ENCODE measurements around the gene DIRAS1. TPM values are rescaled to one million over a fixed set of nuclear protein-coding genes. Genes with fewer than 3 reads are reported as not detected.
"Not testable (repeated sequence)": the region's sequence is repeated elsewhere in the genome, so short reads cannot be mapped to it uniquely, and the experiment has no call there.

DIRAS1 gene
- total RNA-seq, 2 donors from 2014 or later, result 3.8 to 24.6 TPM

- Histone ChIP-seq H3K27ac (no peak overlapping the region), H3K4me1 (replicated peaks) (no peaks in the 10 kb centered on the region), H3K4me3 (no peak overlapping the region), H3K9me3 (no peaks in the 10 kb centered on the region), H3K36me3 (no peaks in the 10 kb centered on the region), H3K27me3 (replicated peaks; ENCODE audit: insufficient read depth) (no peaks in the 10 kb centered on the region)
- WGBS, result 82% methylated on average over 10 of the region's 16 CpGs
- intact Hi-C loops (cut with DNase I), result no loop called here
- TF ChIP-seq POLR2AphosphoS5 (IDR thresholded peaks at IDR 0.05) (no peak), POLR2A (IDR thresholded peaks at IDR 0.05) (no peak), CTCF (IDR thresholded peaks at IDR 0.05) (no peak)
- DNase-seq (ENCODE audit: low spot score), result no peak
These were observed 51.0 kb downstream of the DIRAS1 start for GRCh38 chr19:2670217-2670616.

- H3K27ac ChIP-seq, result no peak overlapping the region
- 88% methylated on average over 15 of the region's 15 CpGs for WGBS
- intact Hi-C loops (cut with DNase I), result no loop called here
- no peak for DNase-seq (ENCODE audit: low spot score)
- H3K4me3 ChIP-seq, result no peak overlapping the region
- no peaks in the 10 kb centered on the region for H3K27me3 ChIP-seq (replicated peaks; ENCODE audit: insufficient read depth)
- H3K36me3 ChIP-seq, result no peaks in the 10 kb centered on the region
- TF ChIP-seq CTCF (IDR thresholded peaks at IDR 0.05), result no peak
- H3K4me1 ChIP-seq (replicated peaks), result no peaks in the 10 kb centered on the region
- H3K9me3 ChIP-seq, result no peaks in the 10 kb centered on the region
These were observed 52.9 kb downstream of the DIRAS1 start for GRCh38 chr19:2668175-2668763.

- H3K36me3 ChIP-seq; H3K4me1 ChIP-seq (replicated peaks); DNase-seq (ENCODE audit: low spot score); H3K27me3 ChIP-seq (replicated peaks; ENCODE audit: insufficient read depth); H3K4me3 ChIP-seq; H3K9me3 ChIP-seq; intact Hi-C loops (cut with DNase I); H3K27ac ChIP-seq: not testable (repeated sequence)
- 92% methylated on average over 10 of the region's 10 CpGs for WGBS
These were observed 53.8 kb downstream of the DIRAS1 start for GRCh38 chr19:2667349-2667748.

- Histone ChIP-seq H3K27me3 (replicated peaks; ENCODE audit: insufficient read depth) (no peaks in the 10 kb centered on the region), H3K4me3 (no peak overlapping the region), H3K9me3 (no peaks in the 10 kb centered on the region), H3K4me1 (replicated peaks) (no peaks in the 10 kb centered on the region), H3K27ac (no peak overlapping the region), H3K36me3 (no peaks in the 10 kb centered on the region)
- 77% methylated on average over 9 of the region's 9 CpGs for WGBS
- intact Hi-C loops (cut with DNase I), result no loop called here
- no peak for TF ChIP-seq POLR2AphosphoS5 (IDR thresholded peaks at IDR 0.05)
- no peak for TF ChIP-seq POLR2A (IDR thresholded peaks at IDR 0.05)
- no peak for TF ChIP-seq CTCF (IDR thresholded peaks at IDR 0.05)
- no peak for DNase-seq (ENCODE audit: low spot score)
These were observed 54.7 kb downstream of the DIRAS1 start for GRCh38 chr19:2666344-2666994.

GRCh38 chr19:2665103-2665502 is 56.1 kb downstream of the DIRAS1 start:
- no peak overlapping the region for H3K4me3 ChIP-seq
- no peaks in the 10 kb centered on the region for H3K4me1 ChIP-seq (replicated peaks)
- DNase-seq (ENCODE audit: low spot score), result no peak
- TF ChIP-seq CTCF (IDR thresholded peaks at IDR 0.05) (no peak), POLR2AphosphoS5 (IDR thresholded peaks at IDR 0.05) (no peak), POLR2A (IDR thresholded peaks at IDR 0.05) (no peak)
- no peak overlapping the region for H3K27ac ChIP-seq
- H3K9me3 ChIP-seq, result no peaks in the 10 kb centered on the region
- no peaks in the 10 kb centered on the region for H3K36me3 ChIP-seq
- intact Hi-C loops (cut with DNase I), result no loop called here
- WGBS, result 94% methylated on average over 11 of the region's 11 CpGs
- H3K27me3 ChIP-seq (replicated peaks; ENCODE audit: insufficient read depth), result no peaks in the 10 kb centered on the region

Other genes starting within 250 kb of the DIRAS1 start
- 10 to 100 TPM; 90.7 to 94.6 TPM for gene GADD45B, start 245.2 kb downstream of the DIRAS1 start, total RNA-seq
- 10 to 100 TPM in 1 of 2 donors, 1 to 10 TPM in 1; 8.7 to 22.9 TPM for gene GNG7, start 18.7 kb downstream of the DIRAS1 start, total RNA-seq
- gene SLC39A3, start 18.6 kb upstream of the DIRAS1 start, total RNA-seq, result 10 to 100 TPM; 46.6 to 67.9 TPM
- gene SGTA, start 61.9 kb upstream of the DIRAS1 start, total RNA-seq, result 10 to 100 TPM; 72.4 to 87.9 TPM
- gene THOP1, start 64.1 kb upstream of the DIRAS1 start, total RNA-seq, result 100 to 1,000 TPM; 119 to 132 TPM
- gene ZNF554, start 98.5 kb upstream of the DIRAS1 start, total RNA-seq, result 1 to 10 TPM; 4.4 to 8.6 TPM
- 1 to 10 TPM; 5.0 to 6.9 TPM for gene ZNF555, start 120.1 kb upstream of the DIRAS1 start, total RNA-seq
- under 1 TPM in 1 of 2 donors, not detected in 1; 0.28 TPM for gene ZNF556, start 146.0 kb upstream of the DIRAS1 start, total RNA-seq
- 10 to 100 TPM in 1 of 2 donors, 1 to 10 TPM in 1; 4.8 to 10.7 TPM for gene ZNF57, start 179.6 kb upstream of the DIRAS1 start, total RNA-seq
- 1 to 10 TPM; 2.8 to 6.6 TPM for gene ZNF77, start 223.6 kb upstream of the DIRAS1 start, total RNA-seq

Measured in prostate gland (tissue), 2 donors.